Measurements from ENCODE around the gene CSK.

DNA sequence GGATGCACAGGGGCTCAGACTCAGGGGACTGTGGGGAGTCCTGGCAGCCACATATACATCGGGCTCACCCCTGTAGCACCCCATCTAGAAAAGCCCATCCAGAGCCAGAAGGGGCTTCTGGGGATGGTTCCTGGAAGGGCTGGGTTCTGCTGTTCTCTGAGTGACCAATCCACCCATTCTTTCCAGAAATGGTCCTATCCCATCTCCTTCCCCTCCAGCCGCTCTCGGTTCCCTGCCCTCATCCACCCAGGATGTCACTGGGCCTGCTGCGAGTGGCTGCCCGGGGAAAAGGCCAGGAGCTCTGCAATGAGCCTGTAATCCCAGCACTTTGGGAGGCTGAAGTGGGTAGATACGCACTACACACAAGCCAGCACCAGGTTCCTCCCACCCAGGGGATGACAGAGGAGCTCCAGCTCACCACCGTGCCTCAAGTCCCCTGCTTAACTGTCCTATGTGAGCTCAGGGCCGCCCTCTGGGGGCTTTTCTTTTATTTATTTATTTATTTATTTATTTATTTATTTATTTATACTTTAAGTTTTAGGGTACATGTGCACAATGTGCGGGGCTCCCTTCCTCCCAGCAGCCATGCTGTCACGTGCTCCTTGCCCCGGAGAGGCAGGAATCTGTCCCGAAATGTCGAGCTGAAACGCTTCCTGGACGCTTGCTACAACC is 13.6 kb upstream of the CSK start:
- TF ChIP-seq YY1 (IDR thresholded peaks at IDR 0.05) = no peak
- TF ChIP-seq RAD21 (IDR thresholded peaks at IDR 0.05) = no peak
- TF ChIP-seq, protein P1, sequence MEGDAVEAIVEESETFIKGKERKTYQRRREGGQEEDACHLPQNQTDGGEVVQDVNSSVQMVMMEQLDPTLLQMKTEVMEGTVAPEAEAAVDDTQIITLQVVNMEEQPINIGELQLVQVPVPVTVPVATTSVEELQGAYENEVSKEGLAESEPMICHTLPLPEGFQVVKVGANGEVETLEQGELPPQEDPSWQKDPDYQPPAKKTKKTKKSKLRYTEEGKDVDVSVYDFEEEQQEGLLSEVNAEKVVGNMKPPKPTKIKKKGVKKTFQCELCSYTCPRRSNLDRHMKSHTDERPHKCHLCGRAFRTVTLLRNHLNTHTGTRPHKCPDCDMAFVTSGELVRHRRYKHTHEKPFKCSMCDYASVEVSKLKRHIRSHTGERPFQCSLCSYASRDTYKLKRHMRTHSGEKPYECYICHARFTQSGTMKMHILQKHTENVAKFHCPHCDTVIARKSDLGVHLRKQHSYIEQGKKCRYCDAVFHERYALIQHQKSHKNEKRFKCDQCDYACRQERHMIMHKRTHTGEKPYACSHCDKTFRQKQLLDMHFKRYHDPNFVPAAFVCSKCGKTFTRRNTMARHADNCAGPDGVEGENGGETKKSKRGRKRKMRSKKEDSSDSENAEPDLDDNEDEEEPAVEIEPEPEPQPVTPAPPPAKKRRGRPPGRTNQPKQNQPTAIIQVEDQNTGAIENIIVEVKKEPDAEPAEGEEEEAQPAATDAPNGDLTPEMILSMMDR (IDR thresholded peaks at IDR 0.05; ENCODE audit: low read depth, low read length, missing input control) = no peak
